Measurements from ENCODE around the gene SLC7A10.

Gene SLC7A10

GRCh38 chr19:33197591-33198000 is 28.1 kb downstream of the SLC7A10 start:
- peak; percentile 69 for DNase-seq (ENCODE audit: low spot score)
- TF ChIP-seq CTCF (IDR thresholded peaks at IDR 0.05; ENCODE audit: extremely low read depth, missing control alignments) = no peak

- TF ChIP-seq CTCF (IDR thresholded peaks at IDR 0.05; ENCODE audit: extremely low read depth, missing control alignments) = no peak
- no peak for DNase-seq (ENCODE audit: low spot score)
Observed at GRCh38 chr19:33196446-33197193, 29.0 kb downstream of the SLC7A10 start.

DNA sequence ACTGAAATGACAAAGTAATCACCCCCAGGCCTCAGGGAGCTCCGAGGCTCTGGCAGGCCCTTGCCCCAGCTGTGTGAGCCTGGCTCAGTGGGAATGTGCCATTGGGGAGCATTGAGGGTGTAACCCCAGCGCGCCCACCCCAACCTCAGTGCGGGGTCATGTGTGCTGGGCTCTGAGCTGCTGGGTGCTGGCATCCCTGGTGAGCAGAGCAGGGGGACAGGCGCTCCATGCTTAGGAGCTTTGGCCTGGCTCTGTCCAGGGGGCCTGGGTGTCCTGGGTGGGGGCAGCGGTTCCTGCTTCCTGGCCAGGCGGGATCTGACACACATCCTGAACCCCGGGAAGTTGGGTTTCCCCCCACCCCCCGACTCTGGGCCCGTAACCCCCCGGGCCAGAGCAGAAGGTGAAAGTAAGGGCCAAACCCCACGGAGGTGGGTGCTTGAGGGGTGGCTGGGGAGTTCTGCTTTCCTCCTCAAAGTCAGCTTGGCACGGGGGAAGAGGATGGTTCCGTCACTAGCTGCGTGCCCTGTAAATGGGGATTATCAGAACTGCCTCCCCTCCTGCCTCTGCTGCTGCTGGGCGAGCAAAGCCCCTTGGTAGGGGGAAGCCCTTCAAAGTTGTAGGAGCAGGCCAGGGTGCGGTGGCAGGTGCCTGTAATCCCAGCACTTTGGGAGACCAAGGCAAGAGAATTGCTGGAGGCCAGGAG is 29.9 kb downstream of the SLC7A10 start:
- no peak for DNase-seq (ENCODE audit: low spot score)
- TF ChIP-seq CTCF (IDR thresholded peaks at IDR 0.05; ENCODE audit: extremely low read depth, missing control alignments) = no peak

- DNase-seq (ENCODE audit: low spot score) = no peak
- TF ChIP-seq CTCF (IDR thresholded peaks at IDR 0.05; ENCODE audit: extremely low read depth, missing control alignments) = no peak
Observed at GRCh38 chr19:33194886-33195644, 30.6 kb downstream of the SLC7A10 start.

DNA sequence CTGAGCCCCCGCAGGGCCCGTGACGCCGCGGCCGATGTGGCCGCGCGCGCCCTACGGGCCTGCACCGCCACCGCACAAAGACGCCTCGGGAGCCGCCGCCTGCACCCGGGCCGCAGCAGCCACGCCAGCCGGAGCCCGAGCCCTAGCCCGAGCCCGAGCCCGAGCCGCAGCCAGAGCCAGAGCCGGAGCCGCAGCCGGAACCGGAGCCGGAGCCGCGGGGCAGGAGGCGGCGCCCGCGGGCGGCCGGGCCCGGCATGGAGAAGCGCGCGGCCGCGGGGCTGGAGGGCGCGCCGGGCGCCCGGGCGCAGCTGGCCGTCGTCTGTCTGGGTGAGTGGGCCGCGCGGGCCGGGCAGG is 31.1 kb downstream of the SLC7A10 start:
- no peak for TF ChIP-seq CTCF (IDR thresholded peaks at IDR 0.05; ENCODE audit: extremely low read depth, missing control alignments)

GRCh38 chr19:33193865-33194362 is 31.7 kb downstream of the SLC7A10 start, which contains the start of gene LRP3:
LRP3 (plus strand) TSS chr19:33194330; CDS start chr19:33194786, 456 bp downstream.
- no peak for DNase-seq (ENCODE audit: low spot score)
- TF ChIP-seq CTCF (IDR thresholded peaks at IDR 0.05; ENCODE audit: extremely low read depth, missing control alignments) = no peak

More for the DNA sequence above, 31.1 kb downstream of the SLC7A10 start:
- no peak for DNase-seq (ENCODE audit: low spot score)
